HG03159 (cell line): ENCODE data around the gene P2RX7.
"Not testable (repeated sequence)": the region's sequence is repeated elsewhere in the genome, so short reads cannot be mapped to it uniquely, and the experiment has no call there.

Experiments used
- ATAC-seq: cut with Tn5 transposase; IDR thresholded peaks from one replicate; pipeline ENCODE4 v1.9.1; 2021; ENCODE audit warnings: mild to moderate bottlenecking, moderate library complexity; ENCODE audit not compliant: unreplicated experiment

P2RX7 gene

DNA sequence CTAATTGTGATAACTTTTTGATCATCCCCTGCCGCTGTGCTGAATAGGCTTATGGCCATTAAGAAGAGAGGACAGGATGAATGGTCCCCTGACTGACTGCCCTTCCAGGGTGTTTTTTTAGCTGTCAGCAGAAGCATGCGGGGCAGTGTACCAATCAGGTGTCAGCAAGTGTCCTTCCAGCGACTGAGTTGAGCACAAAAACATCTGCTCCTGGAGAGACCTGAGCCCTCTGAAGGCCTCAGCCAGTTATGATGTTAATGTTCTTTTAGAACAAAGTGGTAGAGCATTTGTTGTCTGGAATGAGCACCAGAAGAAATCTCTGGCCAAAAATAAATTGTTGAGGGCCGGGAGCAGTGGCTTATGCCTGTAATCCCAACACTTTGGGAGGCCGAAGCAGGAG, 37.5 kb downstream of the P2RX7 start:
- no peak for ATAC-seq

DNA sequence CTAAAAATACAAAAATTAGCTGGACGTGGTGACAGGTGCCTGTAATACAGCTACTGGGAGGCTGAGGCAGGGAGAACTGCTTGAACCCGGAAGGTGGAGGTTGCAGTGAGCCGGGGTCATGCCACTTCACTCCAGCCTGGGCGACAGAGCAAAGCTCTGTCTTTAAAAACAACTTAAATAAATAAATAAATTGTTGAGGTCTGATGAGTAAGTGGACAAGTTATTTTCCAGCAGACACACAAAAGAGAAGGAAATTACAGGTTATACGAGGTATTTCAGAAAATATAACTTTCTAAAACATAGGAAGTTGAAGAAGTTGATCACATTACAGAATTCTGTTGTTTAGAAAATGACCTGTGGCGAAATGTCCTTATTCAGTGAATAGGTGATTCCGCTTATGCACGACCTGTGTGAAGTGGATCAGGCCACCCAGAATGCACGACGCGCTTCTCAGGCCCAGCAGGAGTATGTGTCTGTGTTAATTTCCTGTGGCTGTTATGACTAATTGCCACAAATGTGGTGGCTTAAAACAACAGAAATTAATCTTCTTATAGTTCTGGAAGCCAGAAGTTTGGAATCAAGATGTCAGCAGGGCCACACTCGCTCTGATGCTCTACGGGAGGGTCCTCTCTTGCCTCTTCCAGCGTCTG, 38.1 kb downstream of the P2RX7 start:
- ATAC-seq, result no peak

DNA sequence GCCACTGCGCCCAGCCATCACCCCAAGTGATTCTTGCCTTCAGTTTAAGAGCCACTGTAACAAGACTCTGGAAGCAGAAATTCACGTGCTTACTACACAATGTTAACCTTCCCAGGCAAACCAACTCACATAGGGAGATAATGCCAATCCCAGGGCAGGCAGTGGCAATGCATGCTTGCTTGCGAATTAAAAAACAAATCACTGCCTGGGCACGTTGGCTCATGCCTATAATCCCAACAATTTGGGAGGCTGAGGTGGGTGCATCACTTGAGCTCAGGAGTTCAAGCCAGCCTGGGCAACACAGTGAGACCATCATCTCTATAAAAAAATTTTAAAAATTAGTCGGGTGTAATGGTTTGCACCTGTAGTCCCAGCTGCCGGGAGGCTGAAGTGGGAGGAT, 39.5 kb downstream of the P2RX7 start:
- ATAC-seq, result no peak

GRCh38 chr12:121175383-121176119, 42.9 kb downstream of the P2RX7 start:
- ATAC-seq, result no peak

GRCh38 chr12:121176826-121177529, 44.3 kb downstream of the P2RX7 start:
- no peak for ATAC-seq

DNA sequence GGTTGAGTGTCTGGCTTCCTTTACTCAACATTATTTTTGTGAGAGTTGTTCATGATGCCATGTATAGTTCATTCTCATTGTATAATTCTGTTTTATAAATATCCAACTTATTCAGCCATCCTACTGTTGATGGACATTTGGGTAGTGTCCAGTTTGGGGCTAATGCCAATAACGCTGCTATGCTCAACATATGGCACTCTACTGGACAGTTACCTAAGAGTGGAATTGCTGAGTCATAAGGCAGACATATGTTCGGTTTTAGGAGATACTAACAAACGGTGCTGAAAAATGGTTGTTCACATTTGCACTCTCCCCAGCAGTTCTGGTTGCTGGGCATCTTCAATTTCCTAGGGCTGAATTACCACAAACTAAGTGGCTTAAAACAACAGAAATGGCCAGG, 48.5 kb downstream of the P2RX7 start:
- ATAC-seq, result no peak

DNA sequence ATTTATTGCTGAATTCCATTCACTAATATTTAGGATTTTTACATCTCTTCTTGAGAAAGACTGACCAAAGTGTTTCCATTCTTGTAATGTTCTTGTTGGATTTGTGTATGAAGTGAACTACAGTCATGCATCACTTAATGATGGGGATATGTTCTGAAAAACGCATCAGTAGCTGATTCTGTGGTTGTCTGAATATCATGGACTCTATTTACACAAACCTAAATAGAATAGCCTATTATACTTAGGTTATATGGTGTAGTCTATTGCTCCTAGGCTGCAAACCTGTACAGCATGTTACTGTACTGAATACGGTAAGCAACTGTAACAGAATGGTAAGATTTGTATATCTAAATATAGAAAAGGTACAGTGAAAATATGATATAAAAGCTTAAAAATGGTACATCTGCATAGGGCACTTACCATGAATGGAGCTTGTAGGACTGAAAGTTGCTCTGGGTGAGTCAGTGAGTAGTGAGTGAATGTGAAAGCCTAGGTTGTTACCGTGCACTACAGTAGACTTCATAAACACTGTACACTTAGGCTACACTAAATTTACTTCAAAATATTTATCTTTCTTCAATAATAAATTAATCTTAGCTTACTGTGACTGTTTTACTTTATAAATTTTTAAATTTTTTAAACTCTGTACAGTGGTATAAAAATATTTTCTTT, 49.7 kb downstream of the P2RX7 start:
- no peak for ATAC-seq

DNA sequence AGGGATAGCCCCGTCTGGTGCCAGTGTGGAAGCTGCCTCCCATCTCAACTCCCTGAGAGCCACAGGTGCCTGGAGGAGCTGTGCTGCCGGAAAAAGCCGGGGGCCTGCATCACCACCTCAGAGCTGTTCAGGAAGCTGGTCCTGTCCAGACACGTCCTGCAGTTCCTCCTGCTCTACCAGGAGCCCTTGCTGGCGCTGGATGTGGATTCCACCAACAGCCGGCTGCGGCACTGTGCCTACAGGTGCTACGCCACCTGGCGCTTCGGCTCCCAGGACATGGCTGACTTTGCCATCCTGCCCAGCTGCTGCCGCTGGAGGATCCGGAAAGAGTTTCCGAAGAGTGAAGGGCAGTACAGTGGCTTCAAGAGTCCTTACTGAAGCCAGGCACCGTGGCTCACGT, 51.7 kb downstream of the P2RX7 start:
- no peak for ATAC-seq

GRCh38 chr12:121184984-121185889, 52.6 kb downstream of the P2RX7 start:
- no peak for ATAC-seq

DNA sequence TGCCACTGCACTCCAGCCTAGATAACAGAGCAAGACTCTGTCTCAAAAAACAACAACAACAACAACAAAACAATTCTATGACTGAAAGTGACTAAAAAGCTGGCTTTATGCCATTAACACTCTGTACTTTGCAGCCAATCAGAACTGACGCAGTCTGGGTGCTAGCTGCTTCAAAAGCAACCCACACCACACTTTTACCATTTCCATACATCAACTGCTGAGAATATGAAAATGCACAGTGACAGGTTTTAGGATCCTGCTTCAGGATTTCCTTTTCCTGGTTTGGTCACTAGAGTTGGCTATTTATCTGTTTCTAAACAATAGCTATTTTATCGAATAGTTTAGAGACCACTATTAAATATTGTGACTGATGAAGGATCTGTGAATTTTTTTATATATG, 54.1 kb downstream of the P2RX7 start:
- ATAC-seq, result no peak

DNA sequence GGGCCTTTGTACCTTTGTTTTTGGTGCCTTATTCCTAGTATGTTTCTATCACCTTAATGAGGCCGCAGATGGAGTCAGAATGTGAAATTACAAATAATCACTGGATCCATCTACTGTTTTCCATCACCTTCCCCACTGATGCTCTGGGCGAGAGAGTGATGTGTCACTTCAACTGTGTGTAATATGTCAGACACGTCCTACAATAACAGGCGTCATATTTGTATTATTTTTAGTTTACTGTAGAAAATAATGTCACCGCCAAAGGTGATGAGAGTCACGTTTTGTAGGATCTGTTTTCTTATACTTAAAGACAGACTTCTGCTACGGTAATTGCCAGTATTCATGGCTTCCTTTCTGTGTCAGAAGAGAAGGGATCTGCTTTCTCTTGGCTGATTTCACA, 54.8 kb downstream of the P2RX7 start:
- ATAC-seq, result no peak

DNA sequence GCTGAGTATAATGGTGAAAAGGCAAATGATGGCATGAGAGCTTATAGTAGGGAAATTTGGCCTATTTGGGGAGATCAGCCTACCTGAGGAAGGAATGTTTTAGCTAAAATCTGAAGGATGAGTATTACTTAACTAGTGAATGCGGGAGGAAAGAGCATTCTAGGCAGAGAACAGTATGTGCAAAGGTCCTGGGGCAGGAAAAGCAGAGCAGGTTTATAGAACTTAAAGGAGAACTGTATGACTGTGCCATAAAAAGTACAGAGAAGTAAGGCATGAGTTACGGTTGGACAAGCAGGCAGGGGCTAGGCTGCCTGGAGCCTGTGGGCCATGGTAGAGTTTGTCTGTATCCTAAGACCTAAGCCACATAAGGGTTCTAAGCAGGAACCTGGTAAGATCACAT, 55.6 kb downstream of the P2RX7 start:
- ATAC-seq, result no peak

DNA sequence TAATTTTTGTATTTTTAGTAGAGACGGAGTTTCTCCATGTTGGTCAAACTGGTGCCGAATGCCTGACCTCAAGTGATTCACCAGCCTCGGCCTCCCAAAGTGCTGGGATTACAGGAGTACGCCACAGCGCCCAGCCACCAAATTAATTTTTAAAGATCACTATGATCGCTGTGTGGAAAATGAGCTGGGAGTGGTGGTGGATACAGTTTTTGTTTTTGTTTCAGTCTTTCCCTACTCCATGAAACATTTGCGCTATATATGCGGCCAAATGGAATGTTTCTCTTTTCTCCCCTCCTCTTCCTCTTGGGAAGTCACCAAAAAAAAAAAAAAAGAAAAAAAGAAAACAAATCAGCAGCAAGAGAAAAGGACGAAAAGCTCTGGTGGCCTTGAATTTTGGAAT, 56.5 kb downstream of the P2RX7 start:
- ATAC-seq, result no peak

- ATAC-seq, result no peak
Observed at GRCh38 chr12:121189619-121190155, 57.0 kb downstream of the P2RX7 start.

DNA sequence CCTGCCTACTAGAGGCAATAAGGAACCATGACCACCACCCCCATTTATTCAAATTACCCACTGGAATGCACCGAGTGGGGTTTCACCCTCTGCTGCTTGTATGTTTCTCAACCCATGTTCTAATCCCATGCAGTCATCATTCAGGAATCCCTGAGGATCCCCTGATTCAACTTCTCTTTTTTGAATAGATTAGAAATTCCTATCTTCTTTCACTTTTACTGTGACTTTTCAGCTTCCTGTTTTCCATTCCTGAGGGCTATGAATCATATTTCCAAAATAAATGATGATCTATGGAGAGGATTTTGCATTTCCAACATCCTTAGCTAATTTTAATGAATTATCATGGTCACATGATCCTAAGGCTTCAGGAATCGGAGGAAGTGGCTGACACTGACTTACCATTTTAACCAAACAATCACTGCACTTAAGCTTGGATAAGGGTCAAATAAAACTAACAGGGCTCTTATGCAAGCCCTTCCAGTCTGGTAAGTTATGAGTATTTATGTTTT, 57.9 kb downstream of the P2RX7 start:
- ATAC-seq, result no peak

DNA sequence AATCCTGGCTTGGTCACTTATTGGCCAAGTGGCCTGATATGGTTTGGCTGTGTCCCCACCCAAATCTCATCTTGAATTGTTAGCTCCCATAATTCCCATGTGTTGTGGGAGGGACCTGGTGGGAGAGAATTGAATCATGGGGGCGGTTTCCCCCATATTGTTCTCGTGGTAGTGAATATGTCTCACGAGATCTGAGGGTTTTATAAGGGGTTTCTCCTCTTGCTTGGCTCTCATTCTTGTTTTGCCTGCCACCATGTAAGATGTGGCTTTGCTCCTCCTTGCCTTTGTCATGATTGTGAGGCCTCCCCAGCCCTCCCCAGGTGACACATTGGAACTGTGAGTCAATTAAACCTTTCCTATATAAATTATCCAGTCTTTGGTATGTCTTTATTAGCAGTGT, 58.5 kb downstream of the P2RX7 start:
- ATAC-seq, result no peak

GRCh38 chr12:121196902-121197301, 64.2 kb downstream of the P2RX7 start:
- ATAC-seq, result no peak

- no peak for ATAC-seq
Observed at GRCh38 chr12:121198949-121199348, 66.3 kb downstream of the P2RX7 start.

DNA sequence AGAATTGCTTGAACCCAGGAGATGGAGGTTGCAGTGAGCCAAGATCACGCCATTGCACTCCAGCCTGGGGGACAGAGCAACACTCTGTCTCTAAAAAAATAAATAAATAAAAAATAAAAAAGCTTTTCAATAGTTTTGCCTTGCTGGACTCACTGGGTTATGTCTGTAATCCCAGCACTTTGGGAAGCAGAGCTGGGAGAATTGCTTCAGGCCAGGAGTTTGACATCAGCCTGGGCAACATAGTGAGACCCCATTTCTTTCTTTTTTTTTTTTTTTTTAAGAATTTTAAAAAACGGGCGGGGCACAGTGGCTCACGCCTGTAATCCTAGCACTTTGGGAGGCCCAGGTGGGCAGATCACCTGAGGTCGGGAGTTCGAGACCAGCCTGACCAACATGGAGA, 68.5 kb downstream of the P2RX7 start:
- not testable (repeated sequence) for ATAC-seq
